Colonic mucosa (tissue), 4 donors: ENCODE data around the gene C14orf132. TPM values are rescaled to one million over a fixed set of nuclear protein-coding genes. Genes with fewer than 3 reads are reported as not detected.

Experiments
- DNase-seq: peaks from one replicate; pipeline ENCODE4 v3.0.0-alpha.2; 2020
- H3K27ac ChIP-seq: fragments of 200-600 bp; one replicate; pipeline ENCODE4 v1.8.0; 2021
- H3K27me3 ChIP-seq: fragments of 200-600 bp; one replicate; pipeline ENCODE4 v1.8.0; 2021
- H3K36me3 ChIP-seq: fragments of 200-600 bp; one replicate; pipeline ENCODE4 v1.8.0; 2021
- H3K4me1 ChIP-seq: fragments of 200-600 bp; one replicate; pipeline ENCODE4 v1.8.0; 2021; ENCODE audit warnings: mild to moderate bottlenecking
- H3K4me3 ChIP-seq: fragments of 200-600 bp; one replicate; pipeline ENCODE4 v1.8.0; 2021
- H3K9ac ChIP-seq, 2 donors: one replicate each; pipeline ENCODE4 v1.7.0; 2013; ENCODE audit warnings: control low read depth in 2 of 2, low read depth in 2 of 2, low read length in 2 of 2
- H3K9me3 ChIP-seq: fragments of 200-600 bp; one replicate; pipeline ENCODE4 v1.8.0; 2021
- intact Hi-C: fragments of 100-400 bp; cut with DNase I; formaldehyde crosslinking; loops from one replicate; pipeline ENCODE4 v1.14.1; 2022
- total RNA-seq, 2 donors: library from RNA; stranded (reverse); fragmentation: NEBNext Ultra II Directional in 1 of 2; extraction: Animal tissue kit (Norgen Biotek cat#: 25700) in 1 of 2; gene quantifications; one replicate each; pipeline ENCODE4 v1.2.1, GENCODE V29; 2021
- TF ChIP-seq, protein P1 (sequence below): fragments of 200-600 bp; IDR thresholded peaks from one replicate; pipeline ENCODE4 v1.8.0; 2022; ENCODE audit warnings: antibody characterized with exemption, mild to moderate bottlenecking
- donor health status: healthy.
- donor health status: DM: no; HTN: no; CAD: no.
- donor health status: DM: no; HTN: no; CAD: no.

C14orf132 gene
- total RNA-seq, 2 donors from 2014 or later = 2.2 to 3.6 TPM

DNA sequence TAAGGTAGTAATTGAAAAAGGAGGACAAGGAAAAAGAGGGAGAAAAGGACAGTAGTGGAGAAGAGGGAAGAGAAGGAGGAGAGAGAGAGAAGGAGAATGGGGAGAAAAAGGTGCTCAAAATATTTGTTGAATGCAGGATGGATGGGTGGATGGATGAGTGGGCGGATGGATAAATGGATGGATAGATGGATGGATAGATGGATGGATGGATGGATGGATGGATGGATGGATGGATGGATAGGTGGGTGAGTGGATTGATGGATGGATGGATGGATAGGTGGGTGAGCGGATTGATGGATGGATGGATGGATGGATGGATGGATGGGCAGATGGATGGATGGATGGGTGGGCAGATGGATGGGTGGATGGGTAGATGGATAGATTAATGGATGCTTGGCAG lies 21.3 kb upstream of the C14orf132 start:
- Histone ChIP-seq H3K27me3 (no peaks in the 10 kb centered on the region), H3K4me1 (no peaks in the 10 kb centered on the region), H3K9me3 (no peaks in the 10 kb centered on the region), H3K36me3 (no peaks in the 10 kb centered on the region), H3K4me3 (no peak overlapping the region), H3K9ac (no peak overlapping the region), H3K27ac (no peak overlapping the region)
- intact Hi-C loops = no loop called here
- TF ChIP-seq, protein P1, sequence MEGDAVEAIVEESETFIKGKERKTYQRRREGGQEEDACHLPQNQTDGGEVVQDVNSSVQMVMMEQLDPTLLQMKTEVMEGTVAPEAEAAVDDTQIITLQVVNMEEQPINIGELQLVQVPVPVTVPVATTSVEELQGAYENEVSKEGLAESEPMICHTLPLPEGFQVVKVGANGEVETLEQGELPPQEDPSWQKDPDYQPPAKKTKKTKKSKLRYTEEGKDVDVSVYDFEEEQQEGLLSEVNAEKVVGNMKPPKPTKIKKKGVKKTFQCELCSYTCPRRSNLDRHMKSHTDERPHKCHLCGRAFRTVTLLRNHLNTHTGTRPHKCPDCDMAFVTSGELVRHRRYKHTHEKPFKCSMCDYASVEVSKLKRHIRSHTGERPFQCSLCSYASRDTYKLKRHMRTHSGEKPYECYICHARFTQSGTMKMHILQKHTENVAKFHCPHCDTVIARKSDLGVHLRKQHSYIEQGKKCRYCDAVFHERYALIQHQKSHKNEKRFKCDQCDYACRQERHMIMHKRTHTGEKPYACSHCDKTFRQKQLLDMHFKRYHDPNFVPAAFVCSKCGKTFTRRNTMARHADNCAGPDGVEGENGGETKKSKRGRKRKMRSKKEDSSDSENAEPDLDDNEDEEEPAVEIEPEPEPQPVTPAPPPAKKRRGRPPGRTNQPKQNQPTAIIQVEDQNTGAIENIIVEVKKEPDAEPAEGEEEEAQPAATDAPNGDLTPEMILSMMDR = no peak
- no peak for DNase-seq

DNA sequence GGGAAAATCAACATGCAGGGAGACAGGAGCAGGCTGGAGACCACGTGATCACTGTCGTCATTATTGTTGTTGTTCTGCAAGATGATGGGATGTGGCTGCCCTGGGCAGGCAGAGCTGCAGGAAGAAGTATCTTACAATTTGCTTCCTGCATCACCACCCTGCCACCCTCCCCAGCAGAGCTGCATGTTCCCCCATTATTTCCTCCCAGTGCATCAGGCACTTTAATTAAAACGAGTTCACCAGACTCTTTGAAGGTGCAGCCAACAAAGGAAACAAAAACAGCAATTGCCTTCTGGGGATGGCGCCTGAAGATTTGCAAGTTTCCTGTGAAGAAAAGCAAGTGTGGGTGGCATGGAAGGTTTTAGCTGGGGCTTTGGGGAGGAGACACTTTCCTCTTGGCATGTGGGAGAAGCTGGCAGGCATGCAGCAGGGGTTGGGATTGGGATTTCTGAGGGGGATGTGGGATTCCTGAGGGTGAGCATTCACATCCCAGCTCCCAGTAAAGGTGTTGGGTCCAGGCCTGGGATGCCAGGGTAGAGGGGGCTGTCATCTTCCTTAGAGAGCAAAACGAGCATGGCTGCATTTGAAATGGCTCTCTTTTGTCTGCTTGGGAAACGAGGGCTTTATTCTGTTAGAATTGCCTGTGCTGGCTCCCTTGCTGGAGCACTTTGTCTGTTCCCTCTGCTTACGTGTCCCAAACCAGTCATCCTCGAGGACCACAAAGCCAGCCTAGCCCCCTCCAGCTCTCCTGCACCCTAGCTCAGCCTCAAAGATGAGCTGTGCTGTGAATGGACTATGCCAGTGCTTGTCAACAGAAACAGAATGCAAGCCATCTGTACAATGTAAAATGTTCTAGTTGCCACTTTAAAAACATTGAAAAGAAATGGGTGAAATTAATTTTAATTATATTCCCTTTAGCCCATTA lies 11.5 kb upstream of the C14orf132 start:
- no peak for DNase-seq
- TF ChIP-seq, protein P1 = no peak
- Histone ChIP-seq H3K27me3 (no peaks in the 10 kb centered on the region), H3K4me1 (no peaks in the 10 kb centered on the region), H3K9me3 (no peaks in the 10 kb centered on the region), H3K4me3 (no peak overlapping the region), H3K36me3 (no peaks in the 10 kb centered on the region), H3K9ac (no peak overlapping the region), H3K27ac (no peak overlapping the region)
- intact Hi-C loops = no loop called here

DNA sequence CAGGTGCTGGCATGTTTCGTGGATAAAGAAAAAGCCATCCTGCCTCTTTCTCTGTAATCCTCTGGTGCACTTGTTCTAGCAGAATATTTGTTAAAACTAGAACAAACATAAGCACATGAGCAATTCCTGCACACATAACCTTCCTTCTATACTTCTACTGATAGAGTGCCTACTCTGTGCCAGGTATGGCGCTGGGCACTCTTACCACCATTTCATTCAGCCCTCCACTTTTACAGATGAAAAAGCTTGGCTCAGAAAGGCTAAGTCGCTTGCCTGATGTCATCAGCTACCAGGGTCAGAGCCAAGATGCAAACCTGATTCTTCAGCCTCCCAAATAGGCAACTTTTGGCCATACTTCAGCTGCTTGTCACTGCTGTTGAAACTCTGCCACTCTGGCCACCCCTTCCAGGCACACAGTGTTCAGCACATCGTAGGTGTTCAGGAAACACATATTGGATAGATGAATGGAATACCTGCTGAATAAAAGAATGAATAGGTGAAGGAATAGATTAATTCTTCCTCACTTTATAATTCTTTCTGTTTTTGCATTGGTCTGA lies 10.0 kb upstream of the C14orf132 start:
- no peaks in the 10 kb centered on the region for H3K36me3 ChIP-seq
- H3K4me1 ChIP-seq = no peaks in the 10 kb centered on the region
- H3K9me3 ChIP-seq = no peaks in the 10 kb centered on the region
- no peak overlapping the region for H3K4me3 ChIP-seq
- H3K9ac ChIP-seq = no peak overlapping the region
- no peaks in the 10 kb centered on the region for H3K27me3 ChIP-seq
- DNase-seq = no peak
- TF ChIP-seq, protein P1 = no peak
- no peak overlapping the region for H3K27ac ChIP-seq
- intact Hi-C loops = no loop called here

DNA sequence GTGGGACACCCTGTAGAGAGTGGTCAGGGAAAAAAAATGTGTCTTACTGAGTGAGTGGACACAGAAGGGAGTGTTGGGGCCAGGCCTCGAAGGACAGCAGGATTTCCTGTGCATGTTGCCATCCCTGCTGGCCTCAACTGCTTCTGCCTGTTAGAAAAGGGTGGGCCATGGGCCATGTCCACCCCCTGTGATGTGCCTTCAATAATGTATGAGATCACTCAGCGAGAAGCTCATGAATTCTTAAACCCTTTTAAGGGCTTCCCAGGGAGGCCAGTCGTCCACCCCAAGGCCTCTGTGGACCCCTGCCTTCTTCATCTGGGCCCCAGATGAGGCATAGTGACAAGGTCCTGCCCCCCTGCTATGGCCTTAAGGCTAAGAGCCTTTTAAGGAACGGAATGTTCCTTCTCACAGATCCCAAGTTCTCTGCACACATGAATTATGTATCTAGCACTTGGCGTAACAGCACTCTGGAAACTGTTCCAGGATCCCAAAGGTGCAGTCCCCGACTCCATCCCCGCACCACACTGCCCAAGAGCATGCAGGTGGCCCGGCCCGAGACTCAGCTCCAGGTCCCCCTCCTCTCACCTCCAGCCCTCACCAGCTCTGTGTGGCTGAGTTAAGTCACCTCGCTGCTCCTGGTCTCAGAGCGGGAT lies 8.9 kb upstream of the C14orf132 start:
- TF ChIP-seq, protein P1 = no peak
- Histone ChIP-seq H3K27ac (no peak overlapping the region), H3K9ac (no peak overlapping the region), H3K27me3 (no peaks in the 10 kb centered on the region), H3K4me3 (no peak overlapping the region), H3K9me3 (no peaks in the 10 kb centered on the region), H3K36me3 (no peaks in the 10 kb centered on the region), H3K4me1 (no peaks in the 10 kb centered on the region)
- DNase-seq = no peak
- intact Hi-C loops = no loop called here

DNA sequence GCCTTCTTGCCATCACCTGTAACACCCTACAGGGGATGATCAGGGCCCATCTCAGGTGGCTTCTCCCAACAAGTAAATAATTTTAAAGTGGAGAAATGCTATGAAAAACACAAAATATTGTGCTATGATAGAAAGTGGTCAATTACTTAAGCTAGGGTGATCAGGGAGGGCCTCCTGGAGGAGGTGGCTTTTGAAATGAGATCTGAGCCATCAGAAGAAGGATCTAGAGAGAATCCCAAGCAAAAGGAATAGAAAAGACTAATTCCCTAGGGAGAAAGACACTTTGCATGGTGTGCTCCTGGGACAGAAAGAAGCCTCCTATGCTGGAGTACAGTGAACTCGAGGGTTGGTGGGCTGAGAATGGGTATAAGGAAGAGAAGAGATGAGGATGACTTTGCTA lies 7.5 kb upstream of the C14orf132 start:
- intact Hi-C loops = no loop called here
- Histone ChIP-seq H3K9ac (no peak overlapping the region), H3K4me1 (no peaks in the 10 kb centered on the region), H3K9me3 (no peaks in the 10 kb centered on the region), H3K27ac (no peak overlapping the region), H3K36me3 (no peaks in the 10 kb centered on the region), H3K27me3 (no peaks in the 10 kb centered on the region), H3K4me3 (no peak overlapping the region)
- DNase-seq = no peak
- TF ChIP-seq, protein P1 = no peak
